GM18526 (cell line): ENCODE data around the gene CTNNBL1.

Source experiments
- POLR2A ChIP-seq: IDR thresholded peaks from 3 replicates; pipeline ENCODE4 v1.6.1; 2011; ENCODE audit not compliant: insufficient read length; ENCODE audit errors: extremely low read depth

CTNNBL1 gene

DNA sequence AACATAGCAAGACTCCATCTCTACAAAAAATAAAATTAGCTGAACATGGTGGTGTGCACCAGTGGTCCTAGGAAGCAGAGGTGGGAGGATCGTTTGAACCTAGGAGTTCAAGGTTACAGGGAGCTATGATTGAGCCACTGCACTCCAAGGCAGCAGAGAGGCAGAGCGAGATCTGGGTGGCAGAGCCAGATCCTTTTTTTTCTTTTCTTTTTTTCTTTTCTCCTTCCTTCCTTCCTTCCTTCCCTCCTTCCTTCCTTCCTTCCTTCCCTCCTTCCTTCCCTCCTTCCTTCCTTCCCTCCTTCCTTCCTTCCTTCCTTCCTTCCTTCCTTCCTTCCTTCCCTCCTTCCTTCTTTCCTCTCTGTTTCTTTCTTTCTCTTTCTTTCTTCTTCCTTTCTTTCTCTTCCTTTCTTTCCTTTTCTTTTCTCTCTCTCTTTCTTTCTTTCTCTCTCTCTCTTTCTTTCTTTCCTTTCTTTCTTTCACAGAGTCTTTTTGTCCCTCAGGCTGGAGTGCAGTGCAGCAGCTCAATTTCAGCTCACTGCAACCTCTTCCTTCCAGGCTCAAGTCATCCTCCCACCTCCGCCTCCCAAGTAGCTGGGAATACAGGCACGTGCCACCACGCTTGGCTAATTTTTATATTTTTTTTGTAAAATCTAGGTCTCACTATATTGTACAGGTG lies 199.9 kb downstream of the CTNNBL1 start:
- no peak for TF ChIP-seq POLR2A

DNA sequence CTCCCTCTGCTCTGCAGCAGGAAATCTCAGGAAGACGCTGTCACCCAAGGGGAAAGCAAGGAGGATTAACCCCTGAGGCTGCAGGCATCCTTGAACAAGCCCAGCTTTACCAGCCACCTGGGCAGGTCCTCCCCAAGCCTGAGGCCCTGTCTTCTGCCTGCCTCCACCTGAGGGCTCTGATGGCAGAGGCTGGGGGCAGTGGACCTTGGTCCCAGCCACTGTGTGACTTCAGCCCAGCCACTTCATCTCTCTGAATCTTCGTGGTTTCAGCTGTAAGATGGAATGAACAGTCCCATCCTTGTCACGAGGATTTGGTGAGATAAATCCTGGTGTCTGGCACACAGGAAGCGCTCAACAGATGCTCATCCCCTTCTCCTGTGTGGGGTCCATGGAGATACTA lies 200.6 kb downstream of the CTNNBL1 start:
- no peak for TF ChIP-seq POLR2A

- TF ChIP-seq POLR2A: no peak
Measured at GRCh38 chr20:37895166-37895565, 201.3 kb downstream of the CTNNBL1 start.

GRCh38 chr20:37896932-37897548 lies 203.2 kb downstream of the CTNNBL1 start:
- TF ChIP-seq POLR2A: no peak

DNA sequence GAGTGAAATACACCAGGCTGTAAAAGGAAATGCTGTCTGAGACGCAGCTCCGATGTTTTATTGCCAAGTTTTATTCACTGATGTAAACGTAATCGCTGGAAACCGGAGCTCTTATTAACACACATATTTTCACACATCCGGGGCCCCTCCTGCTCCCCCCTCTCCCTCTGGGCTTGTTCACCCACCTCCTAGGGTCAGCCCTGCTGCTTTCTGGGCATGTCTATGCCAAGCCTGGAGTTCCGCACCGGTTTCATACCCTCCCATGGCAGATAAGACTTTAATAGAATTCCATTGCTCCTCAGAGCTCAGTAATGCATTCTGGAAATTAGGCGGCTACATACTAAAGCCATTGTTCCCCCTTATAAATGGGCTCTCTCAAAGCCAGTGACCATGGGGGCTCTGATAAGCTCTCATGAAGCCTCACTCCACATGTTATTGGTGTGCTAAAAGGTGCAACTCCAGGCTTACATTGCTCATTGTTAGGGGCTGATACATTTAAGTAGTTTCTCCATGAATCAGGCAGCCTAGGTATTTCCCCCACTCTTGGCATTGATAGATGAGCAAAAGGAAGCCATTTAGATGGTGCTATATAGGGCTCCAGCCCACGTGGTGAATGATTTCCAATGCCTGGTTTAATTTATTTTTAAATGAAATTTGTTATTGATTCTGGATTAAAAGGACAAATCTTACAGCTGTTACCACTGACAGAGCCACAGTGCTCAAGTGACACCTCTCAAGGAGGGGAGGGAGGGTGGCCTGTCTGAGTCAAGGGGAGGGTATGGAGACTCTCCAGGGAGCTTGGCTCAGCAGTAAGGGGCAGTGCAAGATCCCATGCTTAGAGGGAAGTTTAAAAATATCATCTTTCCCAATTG lies 204.6 kb downstream of the CTNNBL1 start:
- no peak for TF ChIP-seq POLR2A

GRCh38 chr20:37899105-37900045 lies 205.5 kb downstream of the CTNNBL1 start:
- TF ChIP-seq POLR2A: no peak

DNA sequence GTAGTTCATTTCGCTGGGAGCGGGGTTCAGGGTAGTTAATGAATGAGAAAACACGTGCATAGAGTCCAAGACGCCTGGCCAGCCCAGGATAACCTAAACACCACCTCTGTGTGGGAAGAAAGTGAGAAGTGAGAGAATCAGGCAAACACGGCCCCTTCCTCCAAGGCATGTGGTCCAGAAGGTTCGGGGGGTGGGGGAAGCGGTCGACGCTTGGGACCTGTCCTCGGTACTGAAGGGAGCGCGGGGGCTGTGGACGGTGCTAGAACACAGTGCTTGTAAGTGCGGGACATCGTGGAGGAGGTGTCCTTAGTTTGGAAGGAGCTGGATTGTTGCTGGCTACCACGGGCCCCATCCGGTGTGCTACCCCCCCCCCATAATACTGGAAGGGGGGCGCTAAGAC lies 207.4 kb downstream of the CTNNBL1 start:
- no peak for TF ChIP-seq POLR2A

- no peak for TF ChIP-seq POLR2A
Measured at GRCh38 chr20:37901654-37902503, 208.0 kb downstream of the CTNNBL1 start.

DNA sequence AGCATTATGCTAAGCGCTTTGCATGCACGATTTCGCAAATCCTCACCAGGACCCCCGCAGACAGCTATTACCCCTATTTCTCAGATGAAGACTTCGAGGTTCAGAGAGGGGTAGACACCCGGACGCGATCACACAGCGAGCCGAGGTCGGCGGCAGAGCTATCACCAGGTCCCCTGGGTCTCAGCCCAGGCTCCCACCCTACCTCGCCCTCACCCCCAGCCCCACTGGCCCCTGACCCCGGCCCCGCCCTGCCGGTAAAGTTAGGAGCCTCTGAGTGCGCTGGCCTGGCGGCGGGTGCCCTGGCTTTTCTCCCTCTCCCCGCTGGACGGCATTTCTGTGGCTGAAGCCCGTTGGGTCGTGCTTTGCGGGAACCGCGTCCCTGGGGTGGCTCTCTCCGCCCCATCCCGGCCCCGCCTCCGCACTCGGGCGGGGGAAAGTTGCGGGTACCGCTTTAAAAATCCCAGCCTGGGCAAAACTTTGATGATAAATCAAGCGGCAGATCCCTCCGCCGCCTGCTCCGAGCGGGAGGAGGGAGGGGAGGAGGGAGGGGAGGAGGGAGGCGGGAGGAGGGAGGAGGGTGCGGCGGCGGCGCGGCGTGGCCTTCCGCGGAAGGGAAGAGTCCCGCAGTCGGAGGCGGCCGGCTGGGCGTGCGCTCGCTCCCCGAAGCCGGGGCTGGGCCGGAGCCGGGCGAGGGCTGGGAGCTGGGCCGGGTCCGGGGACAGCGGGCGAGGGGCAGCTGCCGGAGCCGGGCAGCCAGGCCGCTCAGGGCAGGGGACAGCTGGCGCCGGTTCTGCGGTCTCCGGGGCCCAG lies 208.9 kb downstream of the CTNNBL1 start, which contains the start of gene VSTM2L:
Gene VSTM2L (plus strand): TSS at position 624 of the 810 bp plus-strand sequence. CDS start 224 bp downstream, outside the sequence.
- TF ChIP-seq POLR2A: no peak

DNA sequence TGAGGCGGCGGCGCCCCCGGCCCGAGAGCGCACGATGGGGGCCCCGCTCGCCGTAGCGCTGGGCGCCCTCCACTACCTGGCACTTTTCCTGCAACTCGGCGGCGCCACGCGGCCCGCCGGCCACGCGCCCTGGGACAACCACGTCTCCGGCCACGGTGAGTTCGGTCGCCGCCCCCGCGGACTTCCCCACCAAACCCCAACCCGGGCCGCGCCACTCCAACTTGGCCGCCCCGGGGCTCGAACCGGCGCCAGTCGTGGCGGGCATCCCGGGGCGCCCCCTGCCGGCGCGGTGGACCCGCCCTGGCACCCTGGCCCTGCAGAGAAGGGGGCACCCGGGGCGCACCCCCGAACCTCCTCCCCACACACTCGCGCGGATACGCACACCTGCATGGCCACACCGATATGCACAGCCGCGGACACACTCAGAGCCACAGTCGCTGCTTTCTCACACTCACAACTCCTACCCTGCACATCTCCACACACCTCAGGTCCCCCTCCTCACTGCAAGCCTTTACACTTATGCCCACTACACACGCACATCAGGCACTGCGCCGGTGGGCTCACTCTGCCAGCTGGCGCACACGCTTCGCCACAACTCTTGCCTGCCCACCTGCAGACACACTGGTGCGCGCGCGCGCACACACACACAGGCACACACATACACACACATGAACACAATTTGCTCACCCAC lies 209.6 kb downstream of the CTNNBL1 start:
- no peak for TF ChIP-seq POLR2A

DNA sequence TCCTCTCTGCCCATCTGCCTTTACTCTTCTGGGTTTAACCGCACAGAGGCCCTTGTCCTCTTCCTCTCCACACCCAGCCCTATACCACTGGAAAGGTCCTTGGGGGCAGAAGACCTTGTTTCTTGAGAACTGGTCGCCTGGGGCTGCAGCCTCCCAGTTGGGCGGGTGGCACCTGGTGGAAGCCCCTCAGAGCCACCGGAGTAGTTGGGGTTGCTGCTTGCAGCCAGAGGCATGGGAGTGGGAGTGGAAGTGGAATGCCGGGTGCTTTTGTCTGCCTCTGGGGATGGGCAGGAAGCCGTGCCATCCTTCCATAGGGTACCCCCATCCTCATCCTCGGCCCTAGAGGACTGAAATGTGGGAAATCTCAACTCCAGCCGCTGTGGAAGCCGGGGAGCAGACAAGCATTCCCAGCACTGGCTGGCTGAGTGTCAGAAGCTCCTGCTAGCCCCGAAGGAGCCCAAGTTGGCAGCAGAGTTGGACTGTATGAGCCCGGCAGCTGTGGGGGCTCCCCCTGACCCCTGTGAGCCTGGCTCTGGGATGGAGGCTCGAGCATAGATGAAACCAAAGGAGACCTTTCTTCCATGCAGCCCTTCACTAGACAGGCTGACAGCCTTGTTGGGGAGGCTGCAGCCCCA lies 210.3 kb downstream of the CTNNBL1 start:
- no peak for TF ChIP-seq POLR2A

DNA sequence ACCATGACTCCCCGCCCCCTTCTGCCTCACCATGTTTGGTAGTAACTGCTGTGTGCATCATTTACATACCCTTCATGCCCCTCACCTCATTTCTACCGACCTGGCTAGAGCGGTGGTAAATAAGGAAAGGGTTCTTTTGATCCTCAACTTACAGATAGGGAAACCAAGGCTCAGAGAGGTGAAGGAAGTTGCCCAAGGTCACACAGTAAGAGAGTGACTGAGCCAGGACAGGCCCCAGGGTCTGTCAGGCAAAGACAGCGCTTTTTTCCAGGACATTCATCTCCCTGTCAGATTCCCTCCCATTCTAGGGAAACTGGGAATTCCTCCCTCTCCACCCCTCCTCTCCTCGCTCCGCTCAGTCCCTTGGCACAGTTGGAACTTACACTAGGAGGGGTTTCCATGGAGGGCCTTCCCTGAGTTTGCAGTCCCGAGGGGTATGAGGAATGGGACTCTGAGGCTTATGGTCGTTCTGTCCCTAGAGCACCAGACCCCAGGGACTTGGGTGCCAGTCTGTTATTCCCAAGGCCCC lies 211.1 kb downstream of the CTNNBL1 start:
- TF ChIP-seq POLR2A: no peak
